H1 (cell line): ENCODE data around the gene C11orf54. TPM values are rescaled to one million over a fixed set of nuclear protein-coding genes. Genes with fewer than 3 reads are reported as not detected.

Experiments used
- CHD2 ChIP-seq: IDR thresholded peaks from 2 replicates; pipeline ENCODE4 v1.6.1; 2012; ENCODE audit warnings: low read length, improper control_type of control experiment
- HDAC6 ChIP-seq: IDR thresholded peaks from one replicate; pipeline ENCODE4 v1.7.1; 2012; ENCODE audit warnings: low read depth, mild to moderate bottlenecking, inconsistent platforms, low read length, moderate library complexity
- RBBP5 ChIP-seq: IDR thresholded peaks from 2 replicates; pipeline ENCODE4 v1.7.1; 2012; ENCODE audit warnings: low read depth, mild to moderate bottlenecking, inconsistent platforms, low read length, moderate library complexity, borderline replicate concordance
- SP1 ChIP-seq: IDR thresholded peaks from 2 replicates; pipeline ENCODE4 v1.6.1; 2011; ENCODE audit warnings: low read depth, low read length
- SRF ChIP-seq: IDR thresholded peaks from 2 replicates; pipeline ENCODE4 v1.6.1; 2011; ENCODE audit warnings: mild to moderate bottlenecking, low read depth, low read length, moderate library complexity
- polyA plus RNA-seq, 7 experiments: library from polyadenylated mRNA; depleted of rRNA in 3 of 7; stranded (reverse) in 5 of 7; unstranded in 2 of 7; fragments of >200 nt in 5 of 7; fragments of 200-250 nt in 2 of 7; gene quantifications; 1 replicate in 5 of 7; 2 replicates in 1 of 7; 4 replicates in 1 of 7; pipeline versions ENCODE4 v1.2.1 to v1.2.3, GENCODE V29; 2011 to 2013; ENCODE audit warnings: missing spikeins in 2 of 7, mixed read lengths in 2 of 7
- total RNA-seq: library from RNA; stranded (reverse); fragmentation: NEBNext Ultra II Directional; extraction: Animal tissue kit (Norgen Biotek cat#: 25700); gene quantifications from 2 replicates; pipeline ENCODE4 v1.2.1, GENCODE V29; 2021
- TF ChIP-seq, protein P1 (sequence below): IDR thresholded peaks from 2 replicates; pipeline ENCODE4 v1.6.1; 2012; ENCODE audit warnings: inconsistent platforms

Gene C11orf54
- total and polyA plus RNA-seq, 2 of the 8 experiments (the other 6 are each of a cell fraction or from before 2014, with no cell fraction given), result 14.7 to 24.5 TPM

DNA sequence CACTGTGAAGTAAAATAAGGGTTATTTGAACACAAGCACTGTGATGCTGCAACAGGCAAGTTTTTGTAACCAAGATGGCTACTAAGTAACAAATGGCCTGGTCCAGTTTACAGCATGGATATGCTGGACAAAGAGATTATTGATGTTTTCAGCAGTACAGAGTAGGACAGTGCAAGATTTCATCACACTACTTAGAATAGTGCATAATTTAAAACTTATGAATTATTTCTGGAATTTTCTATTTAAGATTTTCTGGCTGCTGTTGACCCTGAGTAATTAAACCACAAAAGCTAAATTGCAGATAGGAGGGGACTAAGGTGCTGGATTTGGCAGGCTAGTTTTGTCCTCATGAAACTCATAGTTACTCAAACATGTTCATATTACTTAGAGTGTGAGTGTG lies 46.9 kb upstream of the C11orf54 start (continued):
- TF ChIP-seq CHD2 (no peak), SP1 (no peak), RBBP5 (no peak), HDAC6 (no peak), SRF (no peak)
- TF ChIP-seq, protein P1, sequence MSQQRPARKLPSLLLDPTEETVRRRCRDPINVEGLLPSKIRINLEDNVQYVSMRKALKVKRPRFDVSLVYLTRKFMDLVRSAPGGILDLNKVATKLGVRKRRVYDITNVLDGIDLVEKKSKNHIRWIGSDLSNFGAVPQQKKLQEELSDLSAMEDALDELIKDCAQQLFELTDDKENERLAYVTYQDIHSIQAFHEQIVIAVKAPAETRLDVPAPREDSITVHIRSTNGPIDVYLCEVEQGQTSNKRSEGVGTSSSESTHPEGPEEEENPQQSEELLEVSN, result no peak
